ENCODE data around the gene ABCB10.
"Not testable (repeated sequence)": the region's sequence is repeated elsewhere in the genome, so short reads cannot be mapped to it uniquely, and the experiment has no call there.

Gene ABCB10

DNA sequence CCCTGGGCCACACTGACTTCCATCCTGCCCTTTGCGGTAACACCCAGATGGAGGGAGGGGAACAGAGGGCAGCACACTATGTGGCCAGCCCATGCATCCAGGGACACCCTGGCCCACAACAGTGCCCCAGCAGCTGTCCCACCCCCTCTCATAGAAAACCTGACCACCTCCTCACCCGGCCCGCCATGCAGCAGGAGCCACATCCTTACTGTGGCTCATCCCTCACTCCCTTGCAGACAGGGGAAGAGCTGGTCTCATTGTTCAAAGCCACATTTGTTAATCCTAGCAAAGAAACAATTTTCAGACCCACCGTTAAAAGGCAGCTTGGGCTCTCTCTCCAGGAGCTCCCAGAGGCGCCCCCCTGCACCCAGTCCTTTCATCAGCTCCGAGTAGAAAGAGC lies 27.2 kb downstream of the ABCB10 start:
- no peak for DNase-seq

DNA sequence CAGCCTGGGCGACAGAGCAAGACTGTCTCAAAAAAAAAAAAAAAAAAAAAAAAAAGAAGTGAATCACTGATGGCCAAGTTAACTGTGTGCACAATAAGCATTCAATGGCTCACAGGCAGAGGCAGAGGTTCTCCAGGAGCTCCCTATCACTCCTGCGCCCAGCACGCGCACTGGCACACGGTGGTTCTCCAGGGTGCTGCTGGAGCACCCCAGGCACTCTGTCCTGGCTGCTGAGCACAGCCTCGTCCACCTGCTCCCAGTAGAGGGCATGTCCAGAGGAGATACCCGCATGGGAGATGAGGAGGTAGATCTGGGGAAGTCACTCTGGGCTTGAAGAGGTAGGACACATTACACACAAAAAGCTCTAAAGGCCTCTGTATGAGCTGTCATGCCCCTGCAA lies 28.9 kb downstream of the ABCB10 start:
- DNase-seq, result no peak

DNA sequence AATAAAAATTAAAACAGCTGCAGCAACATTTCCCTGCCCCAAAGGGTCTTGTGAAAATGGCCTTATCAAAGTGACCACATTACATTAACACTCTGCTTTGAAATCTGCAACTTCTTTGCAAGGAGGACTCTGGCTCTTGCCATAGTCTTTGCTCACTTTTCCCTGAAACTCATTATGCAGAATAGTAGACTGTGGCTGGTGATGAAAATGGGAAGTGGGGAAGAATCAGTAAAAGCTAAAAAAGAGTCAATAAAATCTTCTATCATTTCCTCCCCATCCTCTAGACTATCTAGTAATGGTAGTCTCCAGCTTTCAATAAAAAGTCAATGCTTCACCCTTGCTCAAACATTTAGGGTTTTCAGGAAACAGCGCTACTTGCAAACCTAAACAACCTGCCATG lies 31.8 kb downstream of the ABCB10 start:
- no peak for DNase-seq

GRCh38 chr1:229523052-229523451 lies 35.5 kb downstream of the ABCB10 start:
- DNase-seq, result no peak

- peak; percentile 13 to 54 (median 47) for DNase-seq
Measured at GRCh38 chr1:229514578-229515275, 43.8 kb downstream of the ABCB10 start.

GRCh38 chr1:229511625-229512024 lies 46.9 kb downstream of the ABCB10 start:
- not testable (repeated sequence) for DNase-seq

- DNase-seq, result not testable (repeated sequence)
Measured at GRCh38 chr1:229511201-229511600, 47.3 kb downstream of the ABCB10 start.

DNA sequence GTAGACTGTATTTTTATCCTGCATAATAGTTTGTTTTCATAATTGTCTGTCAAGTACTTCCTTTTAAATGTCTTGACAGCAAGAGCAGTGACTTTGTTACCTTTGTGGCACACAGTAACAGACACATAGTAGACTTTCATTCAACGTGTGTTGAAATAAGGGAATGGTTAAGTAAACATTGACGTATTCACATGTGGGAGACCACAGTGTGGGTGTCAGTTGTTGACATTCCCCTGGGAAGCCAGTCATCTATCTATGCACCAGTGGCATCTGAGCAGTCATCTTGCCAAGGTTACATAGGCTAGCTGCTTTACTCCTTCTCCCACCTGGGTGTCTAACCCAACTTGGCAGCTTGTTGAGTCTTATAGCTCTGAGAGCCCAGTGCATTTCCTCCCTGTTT lies 48.9 kb downstream of the ABCB10 start:
- no peak for DNase-seq

DNA sequence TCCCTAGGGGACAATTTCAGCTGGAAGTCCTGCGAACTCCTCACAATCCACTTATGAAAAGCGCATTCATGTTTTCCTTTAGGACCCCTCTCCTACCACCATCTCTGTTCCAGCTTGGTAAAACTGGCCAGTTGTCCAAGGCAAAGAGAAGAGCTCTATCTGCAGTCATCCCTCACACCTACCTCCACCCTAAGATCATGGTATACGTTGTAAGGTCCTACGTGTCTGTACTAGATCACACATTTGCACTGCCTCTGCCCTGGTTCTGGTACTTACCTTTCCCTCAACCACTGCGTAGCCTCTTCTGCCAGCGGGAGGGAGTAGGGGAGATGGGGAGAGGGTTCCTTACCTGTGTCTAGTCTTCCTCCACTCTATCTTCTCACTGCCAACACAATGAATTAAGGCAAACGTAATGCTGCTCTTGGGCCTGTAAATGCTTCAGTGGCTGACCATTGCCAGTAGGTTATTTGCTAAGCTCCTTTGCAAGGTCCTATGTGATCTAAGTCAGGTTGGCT lies 49.6 kb downstream of the ABCB10 start:
- DNase-seq, result peak in 1 of 5 donors; percentile 5

DNA sequence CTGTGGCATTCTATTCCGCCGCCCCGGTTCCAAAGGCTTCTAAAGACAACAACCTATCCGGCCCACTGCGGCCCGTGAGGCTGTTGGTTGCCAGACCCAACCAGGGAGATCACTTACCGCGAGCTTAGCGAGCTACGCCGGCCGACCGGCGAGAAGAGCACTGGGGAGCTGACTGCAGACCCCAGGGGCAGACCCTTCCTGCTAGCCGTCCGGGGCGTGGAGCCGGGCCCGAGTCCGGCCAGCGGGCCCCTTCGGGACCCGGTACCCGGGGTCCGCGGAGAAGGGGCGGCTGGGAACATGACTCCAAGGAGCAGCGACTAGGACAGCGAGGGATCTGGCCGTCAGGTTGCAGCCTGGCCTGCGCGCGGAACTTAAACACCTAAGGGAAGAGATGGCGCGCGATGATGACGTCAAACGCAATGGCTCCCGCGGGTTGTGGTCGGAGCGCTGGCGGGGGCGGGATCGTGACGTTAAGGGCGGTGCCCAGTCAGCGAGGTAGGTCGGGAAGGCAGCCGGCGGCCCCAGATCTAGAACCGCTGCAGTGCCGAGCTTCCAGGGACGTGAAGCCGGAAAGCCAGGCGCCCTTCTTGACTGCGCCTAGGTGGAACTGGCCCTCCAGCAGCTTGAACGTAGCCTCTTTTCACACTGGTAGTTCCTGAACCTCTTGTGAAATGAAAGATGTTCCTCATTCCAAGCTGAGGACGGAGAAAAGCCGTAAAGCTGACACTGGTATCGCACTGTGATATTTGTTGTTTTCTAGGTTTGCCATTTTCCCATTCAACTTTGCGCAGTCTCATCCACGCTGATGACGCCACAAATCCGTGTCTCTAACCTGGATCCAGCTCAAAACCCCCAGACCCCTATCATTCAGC lies 50.3 kb downstream of the ABCB10 start, which contains the start of gene NUP133:
NUP133 (minus strand) TSS at position 391 of the 872 bp plus-strand sequence; CDS start at position 299, 92 bp downstream.
- peak; percentile 92 to 99 (median 97) for DNase-seq

GRCh38 chr1:229507502-229507901 lies 51.0 kb downstream of the ABCB10 start:
- DNase-seq, result no peak

DNA sequence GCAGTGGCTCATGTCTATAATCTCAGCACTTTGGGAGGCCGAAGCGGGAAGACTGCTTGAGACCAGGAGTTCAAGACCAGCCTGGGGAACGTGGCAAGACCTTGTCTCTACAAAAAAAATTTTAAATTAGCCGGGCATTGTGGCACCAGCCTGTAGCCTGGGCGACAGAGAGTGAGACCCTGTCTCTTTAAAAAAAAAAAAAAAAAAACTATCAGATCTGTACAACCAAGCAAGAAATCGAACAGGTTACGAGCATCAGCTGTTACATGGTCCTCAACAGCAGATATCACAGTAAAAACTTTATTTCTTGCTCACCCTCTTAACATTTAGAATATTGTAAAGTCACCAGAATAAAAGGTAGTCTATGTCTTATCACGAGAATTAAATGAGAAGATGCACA lies 51.9 kb downstream of the ABCB10 start:
- no peak for DNase-seq

- DNase-seq, result no peak
Measured at GRCh38 chr1:229495782-229496181, 62.7 kb downstream of the ABCB10 start.

DNA sequence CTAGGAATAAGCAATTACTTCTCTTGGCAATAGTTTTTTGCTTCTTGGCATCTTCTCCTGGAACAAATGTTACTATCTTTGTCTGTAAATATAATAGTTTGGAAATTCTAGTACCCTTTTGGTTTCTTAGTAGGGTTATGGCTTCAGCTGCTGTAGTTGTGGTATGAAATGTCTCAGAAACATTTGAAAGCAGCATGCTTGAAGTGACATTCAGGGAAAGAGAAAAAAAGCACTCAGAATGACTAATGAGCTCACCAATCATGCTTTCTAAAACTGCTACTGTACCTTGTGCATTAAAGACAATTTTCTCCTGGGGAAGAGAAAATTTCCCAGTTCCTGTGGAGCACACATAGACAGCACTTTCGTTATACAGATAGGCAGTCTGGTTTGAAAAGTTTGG lies 71.3 kb downstream of the ABCB10 start:
- no peak for DNase-seq

DNA sequence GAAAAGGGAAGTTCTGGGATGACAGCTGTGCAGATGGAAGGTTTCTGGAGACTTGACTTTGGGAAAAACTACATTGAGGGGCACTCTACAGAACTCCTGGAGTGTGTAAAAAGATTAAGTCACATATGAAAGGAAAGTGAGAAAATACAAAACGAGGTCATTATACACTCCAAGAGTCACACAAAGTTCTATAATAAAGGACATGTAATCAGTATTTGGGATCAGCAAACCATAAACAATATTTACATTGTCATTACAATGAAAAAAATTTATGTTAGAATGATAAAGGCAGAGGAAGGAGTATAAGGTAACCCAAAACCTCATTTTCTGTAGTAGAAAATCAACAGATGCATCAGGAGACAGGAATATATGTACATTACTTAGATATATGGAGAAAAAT lies 73.2 kb downstream of the ABCB10 start:
- no peak for DNase-seq

DNA sequence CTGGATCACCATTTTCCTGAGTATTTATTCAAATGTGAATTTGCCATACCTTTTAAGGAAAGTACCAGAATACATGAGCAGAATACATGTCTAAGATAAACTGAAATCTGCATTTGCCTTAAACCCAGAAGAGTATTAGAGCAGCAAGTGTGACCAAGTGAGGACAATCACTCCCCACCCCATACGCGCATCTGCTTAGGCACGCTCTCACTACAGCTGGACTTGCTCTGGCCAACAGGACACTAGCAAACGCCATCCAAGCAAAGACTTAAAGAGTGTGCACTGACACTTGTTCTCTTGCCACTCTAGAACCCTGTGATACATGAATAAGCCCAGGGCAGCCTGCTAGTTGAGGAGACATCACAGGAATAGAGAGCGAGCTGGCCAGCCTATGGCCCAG lies 76.0 kb downstream of the ABCB10 start:
- no peak for DNase-seq

GRCh38 chr1:229480495-229480894 lies 78.0 kb downstream of the ABCB10 start:
- no peak for DNase-seq

GRCh38 chr1:229479660-229480399 lies 78.7 kb downstream of the ABCB10 start:
- DNase-seq, result no peak

GRCh38 chr1:229478852-229479251 lies 79.7 kb downstream of the ABCB10 start:
- no peak for DNase-seq

GRCh38 chr1:229475859-229476258 lies 82.6 kb downstream of the ABCB10 start:
- DNase-seq, result not testable (repeated sequence)

DNA sequence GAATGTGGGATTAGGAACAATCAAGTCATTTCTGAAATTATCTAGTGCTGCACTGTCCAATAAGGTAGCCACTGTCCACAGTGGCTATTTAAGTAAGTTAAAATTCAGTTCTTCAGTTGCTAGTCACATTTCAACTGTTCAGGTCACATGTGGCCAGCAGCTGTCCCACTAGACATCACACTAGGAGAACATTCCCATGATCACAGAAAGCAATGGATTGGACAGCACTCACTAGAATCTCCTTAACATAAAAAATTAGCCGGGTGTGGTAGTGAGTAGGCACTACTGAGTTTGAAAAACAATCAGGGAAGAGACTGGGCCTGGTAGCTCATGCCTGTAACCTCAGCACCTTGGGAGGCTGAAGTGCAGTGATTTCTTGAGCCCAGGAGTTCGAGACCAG lies 84.0 kb downstream of the ABCB10 start:
- no peak for DNase-seq

GRCh38 chr1:229471175-229471574 lies 87.3 kb downstream of the ABCB10 start:
- DNase-seq, result no peak

Data from T-helper 1 cell (primary cell).